ENCODE measurements around the gene TSEN15. TPM values are rescaled to one million over a fixed set of nuclear protein-coding genes. Genes with fewer than 3 reads are reported as not detected.

TSEN15 gene
- total and polyA plus RNA-seq, 10 of the 15 experiments (the other 5 are each of a cell fraction or from before 2014, with no cell fraction given) = 21.1 to 136 (median 70.2) TPM

DNA sequence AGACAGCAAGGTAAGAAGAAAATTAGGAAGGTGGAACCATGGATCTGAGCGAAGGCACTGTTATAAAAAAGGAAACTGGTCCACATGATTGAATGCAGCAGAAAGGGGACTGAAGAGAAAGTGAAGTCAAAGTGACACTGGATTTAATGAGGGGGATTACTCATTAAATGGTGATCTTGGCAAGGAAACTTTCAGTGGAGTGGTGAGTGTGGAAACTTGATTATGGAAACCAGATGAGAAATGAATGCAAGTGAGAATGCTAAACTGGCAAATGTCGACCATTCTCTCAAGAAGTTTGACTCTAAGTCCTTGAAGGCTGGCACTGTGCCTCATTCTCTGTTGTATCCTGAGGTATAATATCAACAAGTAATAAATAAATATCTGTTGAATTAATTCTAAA is 37.3 kb upstream of the TSEN15 start:
- DNase-seq (ENCODE audit: low read depth, low spot score) (no peak), ATAC-seq (no peak), FAIRE-seq (no peak)
- Histone ChIP-seq H3K27me3 (replicated peaks in 1 of 2; ENCODE audit: control insufficient read depth in 2 of 2, insufficient read depth in 2 of 2, low read length in 1 of 2) (peaks cover 0 to 16% of the 10 kb centered on the region in 2 experiments; a peak in 1 of 4 replicates), H3K27ac (ENCODE audit: control insufficient read depth, insufficient read depth) (no peak overlapping the region), H3K79me2 (ENCODE audit: control insufficient read depth, insufficient read depth, low read length) (no peaks in the 10 kb centered on the region), H3K4me3 (no peak overlapping the region), H2AFZ (ENCODE audit: control insufficient read depth, low read depth, low read length) (no peak overlapping the region), H3K9ac (ENCODE audit: control insufficient read depth, insufficient read depth, low read length) (no peak overlapping the region), H3K36me3 (ENCODE audit: control insufficient read depth in 2 of 2, insufficient read depth in 2 of 2, low read length in 1 of 2) (no peaks in the 10 kb centered on the region), H4K20me1 (ENCODE audit: control insufficient read depth, insufficient read depth) (no peaks in the 10 kb centered on the region), H3K4me1 (ENCODE audit: control insufficient read depth, insufficient read depth, low read length) (no peaks in the 10 kb centered on the region), H3K4me2 (ENCODE audit: control insufficient read depth, insufficient read depth) (no peak overlapping the region), H3K9me3 (replicated peaks; ENCODE audit: control insufficient read depth, insufficient read depth, low read length) (no peaks in the 10 kb centered on the region)
- SMC1A ChIA-PET (ENCODE audit: uncharacterized antibody, unreplicated experiment) = interaction anchor here (1.1 kb wide), 1 partner anchor 11 kb away, joined by 3 read pairs; no protein-coding TSS in a partner anchor
- no TSS peak for BruUV-seq (replicated peaks)
- POLR2A ChIA-PET = no interaction called here
- RAD21 ChIA-PET (ENCODE audit: unreplicated experiment) = no interaction called here
- CTCF ChIA-PET = no interaction called here
- intact Hi-C loops (cut with micrococcal nuclease; ENCODE audit: unreplicated experiment) = no loop called here
- in situ Hi-C loops (cut with MboI) = no loop called here
- TF ChIP-seq RBBP5 (conservative IDR thresholded peaks at IDR 0.05) (no peak), KAT2A (conservative IDR thresholded peaks at IDR 0.05; ENCODE audit: control insufficient read depth, low read depth, low read length) (no peak), STAT1 (conservative IDR thresholded peaks at IDR 0.05) (no peak), ZNF24 (IDR thresholded peaks at IDR 0.05) (no peak), EP300 (IDR thresholded peaks at IDR 0.05; ENCODE audit: borderline replicate concordance in 1 of 2, control insufficient read depth in 1 of 2, low read depth in 2 of 2, low read length in 2 of 2) (no peak), RB1 (IDR thresholded peaks at IDR 0.05; ENCODE audit: borderline replicate concordance) (no peak), FOS (IDR thresholded peaks at IDR 0.05; ENCODE audit: borderline replicate concordance, extremely low read depth, insufficient read length) (no peak), SUPT20H (IDR thresholded peaks at IDR 0.05; ENCODE audit: borderline replicate concordance, control insufficient read depth, low read depth, low read length) (no peak), SIX5 (IDR thresholded peaks at IDR 0.05; ENCODE audit: low read depth, low read length, severe bottlenecking) (no peak)
- TF ChIP-seq, protein P1, sequence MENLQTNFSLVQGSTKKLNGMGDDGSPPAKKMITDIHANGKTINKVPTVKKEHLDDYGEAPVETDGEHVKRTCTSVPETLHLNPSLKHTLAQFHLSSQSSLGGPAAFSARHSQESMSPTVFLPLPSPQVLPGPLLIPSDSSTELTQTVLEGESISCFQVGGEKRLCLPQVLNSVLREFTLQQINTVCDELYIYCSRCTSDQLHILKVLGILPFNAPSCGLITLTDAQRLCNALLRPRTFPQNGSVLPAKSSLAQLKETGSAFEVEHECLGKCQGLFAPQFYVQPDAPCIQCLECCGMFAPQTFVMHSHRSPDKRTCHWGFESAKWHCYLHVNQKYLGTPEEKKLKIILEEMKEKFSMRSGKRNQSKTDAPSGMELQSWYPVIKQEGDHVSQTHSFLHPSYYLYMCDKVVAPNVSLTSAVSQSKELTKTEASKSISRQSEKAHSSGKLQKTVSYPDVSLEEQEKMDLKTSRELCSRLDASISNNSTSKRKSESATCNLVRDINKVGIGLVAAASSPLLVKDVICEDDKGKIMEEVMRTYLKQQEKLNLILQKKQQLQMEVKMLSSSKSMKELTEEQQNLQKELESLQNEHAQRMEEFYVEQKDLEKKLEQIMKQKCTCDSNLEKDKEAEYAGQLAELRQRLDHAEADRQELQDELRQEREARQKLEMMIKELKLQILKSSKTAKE (IDR thresholded peaks at IDR 0.05; ENCODE audit: low read depth, poor library complexity, severe bottlenecking) = no peak
- 20% methylated on average over 2 of the region's 2 CpGs for WGBS (ENCODE audit: insufficient coverage, insufficient replicate concordance, low lambda C conversion rate, missing lambda C conversion rate)
